MV-4-11 (cell line): Measurements from ENCODE around the gene HSPA1L.

Source experiments
- DNase-seq: peaks from one replicate; lab custom pipeline; 2025; lab: John Stamatoyannopoulos, UW

The HSPA1L gene

GRCh38 chr6:31763619-31763940 lies 51.5 kb downstream of the HSPA1L start:
- no peak for DNase-seq

GRCh38 chr6:31762878-31763618 lies 52.0 kb downstream of the HSPA1L start:
- no peak for DNase-seq

- no peak for DNase-seq
These were observed 52.7 kb downstream of the HSPA1L start, which contains the start of gene SAPCD1 for GRCh38 chr6:31762356-31762755. SAPCD1 (plus strand) TSS chr6:31762656; CDS start chr6:31763055, 399 bp downstream.

GRCh38 chr6:31761343-31761742 lies 53.7 kb downstream of the HSPA1L start:
- DNase-seq: no peak

- DNase-seq: no peak
These were observed 54.3 kb downstream of the HSPA1L start for GRCh38 chr6:31760790-31761189.
